Activated CD8-positive, alpha-beta T cell treated with anti-CD3 and anti-CD28 coated beads, Interleukin-2, amount 10 ng/mL, durations not matched to agents 7 days and 5 days (primary cell): ENCODE measurements around the gene FCGR3A. TPM values are rescaled to one million over a fixed set of nuclear protein-coding genes. Genes with fewer than 3 reads are reported as not detected.
"Not testable (repeated sequence)": the region's sequence is repeated elsewhere in the genome, so short reads cannot be mapped to it uniquely, and the experiment has no call there.

Source experiments
- ATAC-seq: fragments of 150-1000 bp; cut with Tn5 transposase; one replicate; pipeline ENCODE4 v1.10.0; 2021; ENCODE audit warnings: moderate library complexity
- CTCF ChIA-PET: fragments of 350-600 bp; sonication (Branson Sonifier 250); formaldehyde crosslinking; loops from one replicate; lab custom pipeline; 2021; ENCODE audit warnings: antibody characterized with exemption; lab: Charles Lee
- POLR2A ChIA-PET: fragments of 350-600 bp; sonication (Branson Sonifier 250); formaldehyde crosslinking; loops from one replicate; lab custom pipeline; 2021; ENCODE audit warnings: antibody characterized with exemption; lab: Charles Lee
- DNase-seq: peaks from one replicate; pipeline ENCODE4 v3.0.0-alpha.2; 2020
- H3K27ac Mint-ChIP-seq: one replicate; pipeline ENCODE4 v1.8.0; 2021; ENCODE audit warnings: mild to moderate bottlenecking, mixed read lengths
- H3K27me3 Mint-ChIP-seq: one replicate; pipeline ENCODE4 v1.8.0; 2021; ENCODE audit warnings: low read depth, mixed read lengths
- H3K36me3 Mint-ChIP-seq: one replicate; pipeline ENCODE4 v1.8.0; 2021; ENCODE audit warnings: low read depth, mixed read lengths
- H3K4me1 Mint-ChIP-seq: one replicate; pipeline ENCODE4 v1.8.0; 2021; ENCODE audit warnings: low read depth, mixed read lengths
- H3K4me3 Mint-ChIP-seq: one replicate; pipeline ENCODE4 v1.8.0; 2021; ENCODE audit warnings: mild to moderate bottlenecking, mixed read lengths
- H3K9me3 Mint-ChIP-seq: one replicate; pipeline ENCODE4 v1.8.0; 2022; ENCODE audit warnings: mixed read lengths; ENCODE audit not compliant: insufficient read depth
- total RNA-seq, 2 experiments: library from RNA; stranded (reverse); gene quantifications; one replicate each; pipeline ENCODE4 v1.2.3, GENCODE V29; 2021

Gene FCGR3A
- total RNA-seq, 2 experiments from 2014 or later = 0.50 to 0.52 TPM

DNA sequence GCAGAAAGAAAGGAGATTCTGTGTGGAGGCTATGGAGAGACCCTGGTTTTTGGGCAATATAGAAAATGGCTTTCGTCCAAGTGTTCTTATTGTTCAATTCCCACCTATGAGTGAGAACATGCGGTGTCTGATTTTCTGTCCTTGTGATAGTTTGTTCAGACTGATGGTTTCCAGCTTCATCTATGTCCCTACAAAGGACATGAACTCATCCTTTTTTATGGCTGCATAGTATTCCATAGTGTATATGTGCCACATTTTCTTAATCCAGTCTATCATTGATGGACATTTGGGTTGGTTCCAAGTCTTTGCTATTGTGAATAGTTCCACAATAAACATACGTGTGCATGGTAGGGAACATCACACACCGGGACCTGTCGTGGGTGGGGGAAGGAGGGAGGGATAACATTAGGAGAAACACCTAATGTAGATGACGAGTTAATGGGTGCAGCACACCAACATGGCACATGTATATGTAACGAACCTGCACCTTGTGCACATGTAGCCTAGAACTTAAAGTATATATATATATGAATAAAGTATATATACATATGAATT, 10.6 kb downstream of the FCGR3A start:
- H3K4me1 Mint-ChIP-seq = peaks cover 57% of the 10 kb centered on the region
- not testable (repeated sequence) for ATAC-seq, H3K27ac Mint-ChIP-seq

GRCh38 chr1:161537068-161537669, 12.4 kb downstream of the FCGR3A start:
- H3K4me3 Mint-ChIP-seq, CTCF ChIA-PET, ATAC-seq, H3K9me3 Mint-ChIP-seq, H3K27ac Mint-ChIP-seq, DNase-seq, POLR2A ChIA-PET, H3K27me3 Mint-ChIP-seq: not testable (repeated sequence)
- Mint-ChIP-seq H3K4me1 (peaks cover 45% of the 10 kb centered on the region), H3K36me3 (peaks cover 14% of the 10 kb centered on the region)

More for the DNA sequence above, 10.6 kb downstream of the FCGR3A start:
- Mint-ChIP-seq H3K4me3 (peak overlapping the region; percentile 88), H3K36me3 (peaks cover 14% of the 10 kb centered on the region)
- ChIA-PET CTCF (interaction anchor here (1.0 to 1.1 kb wide), 3 partner anchors 15 to 199 kb away, joined by 3 to 6 read pairs (median 4); no protein-coding TSS in a partner anchor), POLR2A (interaction anchor here (0.8 to 1.7 kb wide), 3 partner anchors 8 to 191 kb away, joined by 3 to 11 read pairs (median 4); no protein-coding TSS in a partner anchor)
- DNase-seq, H3K27me3 Mint-ChIP-seq, H3K9me3 Mint-ChIP-seq: not testable (repeated sequence)

DNA sequence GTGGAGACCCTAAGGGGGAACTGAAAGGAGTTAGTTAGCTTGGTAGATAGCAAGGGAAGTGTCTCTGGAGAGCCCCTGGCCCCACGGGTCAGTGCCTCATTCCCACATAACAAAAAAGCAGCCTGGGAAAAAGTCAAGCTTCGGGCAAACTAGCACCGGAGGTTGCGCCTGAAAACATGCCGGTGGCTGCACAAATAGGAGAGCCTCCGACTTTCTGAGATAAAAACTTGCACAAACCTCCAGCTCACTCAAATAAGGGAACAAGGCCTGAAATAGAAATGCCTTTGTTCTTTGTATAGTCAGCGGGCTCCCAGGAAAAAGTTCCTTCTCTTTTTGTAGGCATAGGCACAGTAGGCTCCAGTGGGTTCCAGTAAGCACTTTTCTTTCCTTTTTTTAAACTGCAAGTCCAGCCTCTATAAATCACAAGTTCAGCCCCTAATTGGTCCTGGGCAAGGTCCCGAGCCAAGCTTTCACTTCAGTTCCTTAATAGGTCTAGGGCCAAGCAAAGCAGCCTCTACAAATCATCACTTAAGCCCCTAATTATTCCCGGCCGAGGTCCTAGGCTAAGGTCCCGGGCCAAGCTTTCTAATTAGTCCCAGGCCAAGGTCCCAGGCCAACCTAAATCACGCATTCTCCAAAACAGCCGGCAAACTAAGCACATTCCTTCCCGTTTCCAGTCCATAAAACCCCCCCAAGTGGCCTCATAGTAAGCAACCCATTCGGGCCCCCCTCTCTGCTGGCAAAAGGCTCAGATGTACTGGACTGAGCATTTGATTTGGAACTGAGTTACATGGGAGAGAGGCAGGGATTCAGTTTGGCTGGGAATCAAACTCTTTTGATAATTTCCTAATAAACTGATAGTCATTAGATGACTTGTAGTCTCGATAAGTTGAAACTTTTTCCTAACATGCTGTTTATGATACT, 16.7 kb downstream of the FCGR3A start:
- H3K27ac Mint-ChIP-seq, POLR2A ChIA-PET, ATAC-seq, H3K9me3 Mint-ChIP-seq, DNase-seq, H3K4me3 Mint-ChIP-seq, H3K27me3 Mint-ChIP-seq: not testable (repeated sequence)
- H3K36me3 Mint-ChIP-seq = peaks cover 11% of the 10 kb centered on the region
- H3K4me1 Mint-ChIP-seq = peaks cover 28% of the 10 kb centered on the region
- CTCF ChIA-PET = interaction anchor here (0.8 to 2.6 kb wide), 4 partner anchors 9 to 206 kb away, joined by 3 to 12 read pairs (median 6); no protein-coding TSS in a partner anchor

DNA sequence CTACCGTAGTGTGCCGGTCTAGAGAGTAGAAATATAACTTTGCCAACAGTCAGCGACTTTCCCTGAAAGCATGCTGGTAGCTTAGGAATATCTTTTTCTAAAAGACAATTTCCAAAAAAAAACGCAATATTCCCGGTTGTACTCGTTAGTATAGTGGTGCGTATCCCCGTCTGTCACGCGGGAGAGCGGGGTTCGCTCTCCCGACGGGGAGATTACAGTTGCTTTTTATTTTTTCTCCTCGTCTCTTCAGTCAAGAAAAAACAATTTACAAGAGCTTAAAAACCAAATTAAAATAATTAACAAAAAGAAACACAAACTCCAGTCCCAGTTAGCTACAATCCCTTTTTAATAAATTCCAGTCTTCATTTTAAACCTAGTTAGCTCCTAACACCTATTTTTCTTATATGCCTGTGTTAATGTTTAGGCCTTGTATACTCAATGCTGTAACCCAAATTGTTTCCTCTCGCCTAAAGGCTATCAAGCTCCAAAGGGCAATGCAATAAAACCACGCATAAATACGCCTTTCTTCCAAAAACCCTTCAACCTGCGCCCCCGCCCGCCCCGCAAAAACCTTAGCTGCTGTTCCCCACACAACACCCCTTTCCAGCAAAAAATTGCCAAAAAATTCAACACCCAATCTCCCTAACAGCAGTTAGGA, 17.5 kb downstream of the FCGR3A start:
- H3K4me1 Mint-ChIP-seq = peaks cover 23% of the 10 kb centered on the region
- H3K4me3 Mint-ChIP-seq = no peak overlapping the region

DNA sequence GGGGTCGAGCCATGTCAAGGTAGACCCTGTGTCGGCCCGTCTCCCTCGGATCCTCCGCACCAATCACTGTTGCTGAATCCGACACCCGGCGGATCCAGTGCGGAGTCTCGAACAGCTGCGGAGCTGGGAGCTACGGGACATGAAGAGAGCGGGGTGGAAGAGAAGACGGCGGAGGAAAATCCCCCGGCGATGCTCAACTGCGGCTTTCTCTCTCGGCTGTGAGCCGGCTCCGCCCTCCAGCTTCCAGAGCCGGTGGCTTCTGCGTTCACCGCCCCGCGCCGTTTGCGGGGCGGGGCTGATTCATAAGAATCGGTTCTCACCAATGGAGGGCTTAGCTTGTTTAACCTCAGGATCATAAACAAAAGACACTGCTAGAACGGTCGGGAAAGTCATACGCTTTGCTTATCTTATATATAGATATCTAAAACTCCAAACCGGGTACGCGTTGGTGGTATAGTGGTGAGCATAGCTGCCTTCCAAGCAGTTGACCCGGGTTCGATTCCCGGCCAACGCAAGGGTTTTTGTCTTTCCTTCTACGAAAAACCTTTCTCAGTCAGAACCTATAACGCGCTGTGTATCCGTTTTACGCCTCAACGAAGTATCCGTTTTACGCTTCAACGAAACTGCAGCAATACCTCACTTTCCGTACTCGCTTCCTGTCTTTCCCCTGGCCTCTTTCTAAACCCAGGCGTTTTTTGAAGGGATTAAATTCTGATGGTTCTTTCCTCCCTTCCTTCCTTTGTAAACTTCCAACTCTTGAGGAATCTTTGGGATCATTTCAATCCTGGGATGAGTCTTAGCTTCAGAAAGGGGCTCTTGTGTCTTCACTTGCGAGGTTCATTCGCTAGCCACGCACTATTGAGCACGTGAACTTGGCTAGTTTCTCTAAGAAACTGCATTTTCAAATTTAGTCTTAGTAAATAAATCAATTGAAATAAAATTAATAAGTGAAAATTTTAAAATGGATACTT, 18.7 kb downstream of the FCGR3A start:
- Mint-ChIP-seq H3K27ac (peak overlapping the region; percentile 95), H3K4me1 (peaks cover 18% of the 10 kb centered on the region), H3K4me3 (peak overlapping the region; percentile 93)
- not testable (repeated sequence) for H3K36me3 Mint-ChIP-seq, H3K27me3 Mint-ChIP-seq, H3K9me3 Mint-ChIP-seq
- CTCF ChIA-PET = interaction anchor here (1.0 to 2.6 kb wide), 5 partner anchors 9 to 208 kb away, joined by 3 to 12 read pairs (median 6); no protein-coding TSS in a partner anchor
- peak; percentile 87 for ATAC-seq
- POLR2A ChIA-PET = interaction anchor here (0.6 to 2.0 kb wide), 3 partner anchors 9 to 348 kb away, joined by 3 to 11 read pairs (median 6); partner anchors contain the start of gene DUSP12
- DNase-seq = peak; percentile 95

More for the DNA sequence above, 17.5 kb downstream of the FCGR3A start:
- no peaks in the 10 kb centered on the region for H3K9me3 Mint-ChIP-seq
- H3K27me3 Mint-ChIP-seq = peaks cover 8% of the 10 kb centered on the region
- peak overlapping the region; percentile 57 for H3K27ac Mint-ChIP-seq
- no peak for DNase-seq
- ChIA-PET POLR2A (interaction anchor here (1.8 to 2.0 kb wide), 2 partner anchors 8 to 217 kb away, joined by 6 to 11 read pairs; partner anchors contain the start of gene DUSP12), CTCF (interaction anchor here (0.8 to 2.6 kb wide), 4 partner anchors 10 to 207 kb away, joined by 3 to 12 read pairs (median 6); no protein-coding TSS in a partner anchor)
- peaks cover 6% of the 10 kb centered on the region for H3K36me3 Mint-ChIP-seq
- ATAC-seq = no peak

- H3K9me3 Mint-ChIP-seq, H3K36me3 Mint-ChIP-seq: not testable (repeated sequence)
- Mint-ChIP-seq H3K27ac (peak overlapping the region; percentile 95), H3K27me3 (peaks cover 10% of the 10 kb centered on the region), H3K4me3 (peak overlapping the region; percentile 93), H3K4me1 (peaks cover 20% of the 10 kb centered on the region)
- ChIA-PET CTCF (interaction anchor here (1.2 to 2.6 kb wide), 2 partner anchors 45 to 209 kb away, joined by 3 to 12 read pairs; no protein-coding TSS in a partner anchor), POLR2A (interaction anchor here (1.8 kb wide), 1 partner anchor 10 kb away, joined by 11 read pairs; no protein-coding TSS in a partner anchor)
- ATAC-seq (peak; percentile 47), DNase-seq (peak; percentile 78)
Measured at GRCh38 chr1:161530158-161530557, 19.5 kb downstream of the FCGR3A start.

- H3K9me3 Mint-ChIP-seq, DNase-seq, ATAC-seq, CTCF ChIA-PET, H3K36me3 Mint-ChIP-seq, POLR2A ChIA-PET: not testable (repeated sequence)
- Mint-ChIP-seq H3K4me3 (peak overlapping the region; percentile 93), H3K27me3 (peaks cover 12% of the 10 kb centered on the region), H3K4me1 (peaks cover 23% of the 10 kb centered on the region), H3K27ac (peak overlapping the region; percentile 95)
Measured at GRCh38 chr1:161529463-161530104, 20.0 kb downstream of the FCGR3A start.

DNA sequence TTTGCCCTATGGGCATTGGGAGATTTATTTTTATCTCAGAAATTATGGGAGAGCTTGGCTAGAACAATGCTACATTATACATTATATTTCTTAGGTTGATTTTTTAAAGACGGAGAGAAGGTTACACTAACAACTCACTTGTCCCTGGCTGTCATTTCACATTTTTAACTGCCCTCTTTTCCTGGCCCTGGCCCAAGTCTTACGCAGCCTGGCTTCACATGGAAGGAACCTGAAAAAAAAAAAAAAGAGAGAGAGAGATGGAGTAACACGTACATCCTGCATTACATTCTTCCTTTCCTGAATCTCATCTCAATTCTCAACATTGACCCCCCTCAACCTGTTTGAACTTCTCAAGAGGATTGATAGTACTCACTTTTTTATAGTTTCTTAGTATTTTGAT, 21.1 kb downstream of the FCGR3A start:
- H3K27me3 Mint-ChIP-seq = peaks cover 14% of the 10 kb centered on the region
- DNase-seq, H3K4me3 Mint-ChIP-seq, ATAC-seq, POLR2A ChIA-PET, H3K36me3 Mint-ChIP-seq, H3K27ac Mint-ChIP-seq, H3K9me3 Mint-ChIP-seq, CTCF ChIA-PET: not testable (repeated sequence)
- H3K4me1 Mint-ChIP-seq = peaks cover 25% of the 10 kb centered on the region

DNA sequence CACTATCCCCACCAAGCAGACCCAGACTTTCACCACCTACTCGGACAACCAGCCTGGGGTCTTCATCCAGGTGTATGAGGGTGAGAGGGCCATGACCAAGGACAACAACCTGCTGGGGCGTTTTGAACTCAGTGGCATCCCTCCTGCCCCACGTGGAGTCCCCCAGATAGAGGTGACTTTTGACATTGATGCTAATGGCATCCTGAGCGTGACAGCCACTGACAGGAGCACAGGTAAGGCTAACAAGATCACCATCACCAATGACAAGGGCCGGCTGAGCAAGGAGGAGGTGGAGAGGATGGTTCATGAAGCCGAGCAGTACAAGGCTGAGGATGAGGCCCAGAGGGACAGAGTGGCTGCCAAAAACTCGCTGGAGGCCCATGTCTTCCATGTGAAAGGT, 23.7 kb downstream of the FCGR3A start:
- Mint-ChIP-seq H3K4me1 (peaks cover 16% of the 10 kb centered on the region), H3K27me3 (peaks cover 25% of the 10 kb centered on the region)
- H3K4me3 Mint-ChIP-seq, DNase-seq, POLR2A ChIA-PET, CTCF ChIA-PET, H3K27ac Mint-ChIP-seq, H3K9me3 Mint-ChIP-seq, H3K36me3 Mint-ChIP-seq, ATAC-seq: not testable (repeated sequence)

DNA sequence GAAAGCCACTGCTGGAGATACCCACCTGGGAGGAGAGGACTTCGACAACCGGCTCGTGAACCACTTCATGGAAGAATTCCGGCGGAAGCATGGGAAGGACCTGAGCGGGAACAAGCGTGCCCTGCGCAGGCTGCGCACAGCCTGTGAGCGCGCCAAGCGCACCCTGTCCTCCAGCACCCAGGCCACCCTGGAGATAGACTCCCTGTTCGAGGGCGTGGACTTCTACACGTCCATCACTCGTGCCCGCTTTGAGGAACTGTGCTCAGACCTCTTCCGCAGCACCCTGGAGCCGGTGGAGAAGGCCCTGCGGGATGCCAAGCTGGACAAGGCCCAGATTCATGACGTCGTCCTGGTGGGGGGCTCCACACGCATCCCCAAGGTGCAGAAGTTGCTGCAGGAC, 24.3 kb downstream of the FCGR3A start:
- H3K4me3 Mint-ChIP-seq = peak overlapping the region; percentile 85
- ATAC-seq, POLR2A ChIA-PET, H3K27ac Mint-ChIP-seq, H3K9me3 Mint-ChIP-seq, CTCF ChIA-PET, H3K36me3 Mint-ChIP-seq, DNase-seq: not testable (repeated sequence)
- peaks cover 14% of the 10 kb centered on the region for H3K4me1 Mint-ChIP-seq
- H3K27me3 Mint-ChIP-seq = peaks cover 28% of the 10 kb centered on the region
